Left colon (tissue), 2 donors: ENCODE results near the gene EXD3. TPM values are rescaled to one million over a fixed set of nuclear protein-coding genes. Genes with fewer than 3 reads are reported as not detected.
"Not testable (repeated sequence)": the region's sequence is repeated elsewhere in the genome, so short reads cannot be mapped to it uniquely, and the experiment has no call there.

Experiments used
- ATAC-seq: fragments of 200-7000 bp; cut with Tn5 transposase; one replicate; pipeline ENCODE4 v1.9.1; 2020; ENCODE audit warnings: mild to moderate bottlenecking, moderate library complexity
- DNase-seq, 2 donors: peaks; one replicate each; pipeline ENCODE4 v3.0.0-alpha.2; 2020
- intact Hi-C, 2 donors: fragments of 100-400 bp; cut with DNase I in 1 of 2; cut with micrococcal nuclease in 1 of 2; formaldehyde crosslinking; loops; one replicate each; pipeline versions ENCODE4 v1.11.2 to v1.14.0; 2022; cut with DNase I, micrococcal nuclease
- total RNA-seq, 2 donors: library from RNA; stranded (reverse); fragmentation: NEBNext Ultra II Directional; extraction: Animal tissue kit (Norgen Biotek cat#: 25700); gene quantifications; one replicate each; pipeline ENCODE4 v1.2.1, GENCODE V29; 2021
- donor health status: DM: no; HTN: no; CAD: no.
- donor health status: DM: yes; HTN: yes; CAD: no.

EXD3 gene
- total RNA-seq, 2 donors from 2014 or later = 44.1 to 57.3 TPM

GRCh38 chr9:137339908-137340462, 83.0 kb downstream of the EXD3 start:
- ATAC-seq = peak; percentile 34
- intact Hi-C loops, DNase-seq: not testable (repeated sequence)

GRCh38 chr9:137339045-137339907, 83.7 kb downstream of the EXD3 start:
- no peak for ATAC-seq
- intact Hi-C loops = no loop called here

GRCh38 chr9:137336735-137337134, 86.2 kb downstream of the EXD3 start:
- DNase-seq (no peak), ATAC-seq (no peak)
- intact Hi-C loops = no loop called here

More at GRCh38 chr9:137339045-137339907, 83.7 kb downstream of the EXD3 start:
- no peak for DNase-seq

GRCh38 chr9:137333016-137333671, 89.8 kb downstream of the EXD3 start:
- peak; percentile 28 for ATAC-seq
- no peak for DNase-seq

GRCh38 chr9:137331929-137332328, 91.0 kb downstream of the EXD3 start:
- intact Hi-C loops = no loop called here
- DNase-seq (no peak), ATAC-seq (no peak)

More at GRCh38 chr9:137333016-137333671, 89.8 kb downstream of the EXD3 start:
- intact Hi-C loops = no loop called here

GRCh38 chr9:137330689-137331088, 92.3 kb downstream of the EXD3 start:
- ATAC-seq = no peak
- intact Hi-C loops = no loop called here
- no peak for DNase-seq

- ATAC-seq, intact Hi-C loops, DNase-seq: not testable (repeated sequence)
These were observed 93.4 kb downstream of the EXD3 start for GRCh38 chr9:137329590-137329989.

- ATAC-seq, DNase-seq, intact Hi-C loops: not testable (repeated sequence)
These were observed 95.1 kb downstream of the EXD3 start for GRCh38 chr9:137327641-137328550.

GRCh38 chr9:137326445-137327065, 96.4 kb downstream of the EXD3 start:
- peak; percentile 13 for ATAC-seq
- DNase-seq = no peak
- intact Hi-C loops = no loop called here

- no peak for DNase-seq
- intact Hi-C loops = no loop called here
- no peak for ATAC-seq
These were observed 97.2 kb downstream of the EXD3 start for GRCh38 chr9:137325799-137326198.

- DNase-seq (no peak), ATAC-seq (no peak)
- intact Hi-C loops = no loop called here
These were observed 97.8 kb downstream of the EXD3 start for GRCh38 chr9:137325124-137325523.

- ATAC-seq (no peak), DNase-seq (no peak)
- intact Hi-C loops = no loop called here
These were observed 99.2 kb downstream of the EXD3 start for GRCh38 chr9:137323531-137324331.

- intact Hi-C loops = no loop called here
- DNase-seq (no peak), ATAC-seq (no peak)
These were observed 101.1 kb downstream of the EXD3 start for GRCh38 chr9:137321726-137322361.

- no peak for ATAC-seq
- intact Hi-C loops = no loop called here
- DNase-seq = no peak
These were observed 102.2 kb downstream of the EXD3 start for GRCh38 chr9:137320555-137321384.

GRCh38 chr9:137319739-137320551, 103.0 kb downstream of the EXD3 start:
- DNase-seq (no peak), ATAC-seq (no peak)
- intact Hi-C loops = loop anchor here in 1 of 2 donors (10.0 kb wide), 1 partner anchor 85 kb away; no protein-coding TSS in a partner anchor
